Activated T-cell treated with anti-CD3 and anti-CD28 coated beads, Interleukin-2, amount 50 U/mL, for 1 hour (primary cell): Measurements from ENCODE around the gene GPD1L.
"Not testable (repeated sequence)": the region's sequence is repeated elsewhere in the genome, so short reads cannot be mapped to it uniquely, and the experiment has no call there.

ENCODE experiments used
- DNase-seq: peaks from one replicate; pipeline ENCODE4 v3.0.0-alpha.2; 2020

The GPD1L gene

GRCh38 chr3:32186097-32186496 lies 79.7 kb downstream of the GPD1L start:
- DNase-seq = no peak

- no peak for DNase-seq
These were observed 80.5 kb downstream of the GPD1L start for GRCh38 chr3:32186876-32187275.

GRCh38 chr3:32189693-32190092 lies 83.3 kb downstream of the GPD1L start:
- no peak for DNase-seq

DNA sequence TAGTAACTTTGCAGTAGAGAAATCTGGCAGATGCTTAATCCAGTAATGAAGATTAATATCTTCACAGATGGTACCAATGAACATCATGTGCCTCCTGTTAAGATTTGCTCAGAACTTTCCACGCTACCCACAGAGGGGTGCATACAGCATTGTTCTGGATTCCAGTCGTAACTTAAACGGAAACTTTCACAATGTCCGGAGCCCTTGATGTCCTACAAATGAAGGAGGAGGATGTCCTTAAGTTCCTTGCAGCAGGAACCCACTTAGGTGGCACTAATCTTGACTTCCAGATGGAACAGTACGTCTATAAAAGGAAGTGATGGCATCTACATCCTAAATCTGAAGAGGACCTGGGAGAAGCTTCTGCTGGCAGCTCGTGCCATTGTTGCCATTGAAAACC lies 84.1 kb downstream of the GPD1L start:
- DNase-seq = not testable (repeated sequence)

DNA sequence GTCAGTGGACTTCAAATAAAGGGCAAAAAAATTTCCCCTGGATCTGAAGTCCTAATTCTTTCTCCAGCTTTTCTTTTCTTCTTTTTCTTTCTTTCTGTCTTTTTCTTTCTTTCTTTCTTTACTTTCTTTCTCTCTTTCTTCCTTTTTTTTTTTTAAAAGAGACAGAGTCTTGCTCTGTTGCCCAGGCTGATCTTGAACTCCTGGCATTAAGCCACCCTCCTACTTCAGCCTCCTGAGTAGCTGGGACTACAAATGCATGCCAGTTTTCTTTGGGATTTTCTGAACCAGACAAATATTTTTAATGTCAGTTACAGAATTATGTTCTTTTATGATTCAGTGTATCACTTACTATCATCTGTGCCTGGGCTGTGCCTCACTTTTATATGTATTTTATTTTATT lies 86.7 kb downstream of the GPD1L start:
- no peak for DNase-seq

DNA sequence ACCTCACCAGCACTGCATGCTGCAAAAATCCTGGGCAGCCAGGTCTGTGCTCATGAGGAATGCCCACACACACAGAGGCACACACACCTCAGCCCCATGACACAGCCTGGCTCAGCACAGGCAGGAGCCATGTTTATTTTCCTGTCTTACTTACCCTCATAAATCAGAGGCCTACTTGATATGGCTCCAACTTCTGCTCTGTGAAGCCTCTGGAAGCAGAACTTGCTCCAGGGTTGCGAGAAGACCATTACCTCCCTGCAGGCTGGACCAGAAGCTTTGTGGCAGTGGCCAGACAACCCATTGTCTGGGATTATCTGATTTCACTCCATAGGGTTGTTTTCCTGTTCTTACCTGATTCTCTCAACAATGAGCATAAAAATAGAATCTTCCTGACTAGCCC lies 88.2 kb downstream of the GPD1L start:
- DNase-seq = no peak

DNA sequence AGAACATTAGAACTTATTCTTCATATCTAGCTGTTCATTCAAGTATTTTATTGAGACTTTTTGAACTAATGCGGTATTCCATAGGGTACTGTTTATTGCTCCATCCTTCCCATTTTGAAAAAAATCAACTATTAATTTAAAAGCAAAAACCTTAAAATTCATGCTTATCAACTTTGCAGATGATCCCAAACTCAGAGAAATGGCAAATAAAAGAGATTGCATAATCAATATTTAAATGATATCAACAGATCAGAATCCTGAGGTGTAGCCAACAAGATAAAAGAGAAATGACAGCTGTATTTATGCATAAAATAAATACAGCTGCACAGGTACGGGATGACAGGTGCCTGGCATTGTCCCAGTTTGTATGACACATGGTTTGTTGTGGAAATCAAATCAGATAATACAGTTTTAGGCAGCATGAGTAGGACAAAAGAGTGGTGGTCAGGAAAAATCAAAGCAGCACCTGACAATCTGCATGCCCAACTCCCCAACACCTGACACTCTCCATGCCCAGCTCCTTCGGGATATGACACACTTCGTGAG lies 89.6 kb downstream of the GPD1L start:
- DNase-seq = no peak

DNA sequence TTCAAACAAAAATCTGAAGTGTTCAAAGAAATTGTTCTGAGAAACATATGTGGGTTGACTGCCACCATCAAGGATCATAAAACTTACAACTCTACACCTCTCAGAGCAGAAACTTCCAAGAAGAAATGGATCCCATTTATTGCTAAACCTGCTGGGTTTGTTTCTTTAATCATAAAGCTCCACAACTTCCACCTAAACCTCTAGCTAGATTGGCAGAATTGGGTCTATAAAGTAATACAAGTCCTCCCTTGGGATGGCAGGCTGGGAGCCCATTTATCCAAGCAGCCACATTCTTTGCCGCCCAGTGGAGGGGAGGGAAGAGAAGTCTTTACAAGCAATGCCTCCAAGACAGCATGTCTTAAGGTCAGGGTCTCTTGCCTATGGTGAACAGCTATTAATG lies 91.6 kb downstream of the GPD1L start:
- no peak for DNase-seq

DNA sequence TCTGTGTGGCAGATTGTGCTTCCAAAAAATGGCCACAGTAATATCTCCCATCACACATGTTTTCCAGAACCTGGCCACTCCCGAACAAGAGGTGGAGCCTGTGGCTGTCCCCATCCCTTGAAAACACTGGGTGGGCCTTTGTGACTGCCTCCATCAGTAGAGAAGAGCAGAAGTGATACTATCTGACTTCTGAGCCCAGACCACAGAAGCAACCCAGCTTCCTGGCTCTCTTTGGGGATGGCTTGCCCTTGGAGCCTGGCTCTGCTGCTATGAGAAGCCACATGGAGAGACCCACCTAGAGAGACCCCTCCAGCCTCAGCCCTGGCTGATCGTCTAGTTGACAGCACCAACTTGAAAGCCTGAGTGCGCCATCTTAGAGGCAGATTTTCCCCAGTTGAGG lies 92.3 kb downstream of the GPD1L start:
- DNase-seq = no peak

- DNase-seq = no peak
These were observed 94.1 kb downstream of the GPD1L start for GRCh38 chr3:32200490-32200889.

DNA sequence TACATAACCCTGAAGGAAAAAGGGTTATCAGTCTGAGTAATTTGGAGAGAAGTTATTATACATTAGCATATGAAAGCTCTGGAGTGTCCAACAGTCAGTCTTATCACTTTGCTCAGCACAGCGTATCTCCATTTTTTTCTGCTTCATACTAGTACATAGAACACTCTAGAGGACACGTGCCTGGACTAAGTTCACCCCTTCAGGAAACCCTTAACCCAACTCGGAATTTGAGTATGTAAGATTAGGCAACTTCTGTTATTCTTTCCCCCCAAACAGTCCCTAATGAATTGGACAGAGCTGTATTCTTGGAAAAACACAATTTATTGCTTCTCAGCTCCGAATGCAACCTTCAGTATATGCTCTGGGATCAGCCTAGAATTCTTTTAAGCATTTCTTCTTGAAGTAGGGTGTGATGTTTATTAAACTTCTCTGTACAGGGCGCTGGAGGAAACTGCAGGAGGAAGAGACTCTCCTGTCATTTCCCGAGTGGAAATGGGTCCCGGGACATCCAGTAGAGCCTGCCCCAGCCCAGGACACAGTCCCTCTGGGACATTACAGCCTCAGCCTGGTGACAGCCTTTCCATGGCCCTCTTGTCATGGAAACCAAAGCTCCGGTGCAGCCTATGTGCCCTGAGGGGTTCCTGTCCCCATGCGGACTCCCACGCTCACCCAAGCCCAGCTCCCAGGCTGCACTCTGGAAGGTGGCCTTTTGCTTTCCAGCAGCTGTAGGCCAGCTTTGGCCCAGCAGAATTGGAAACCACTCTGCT lies 94.8 kb downstream of the GPD1L start:
- DNase-seq = no peak

- no peak for DNase-seq
These were observed 96.1 kb downstream of the GPD1L start for GRCh38 chr3:32202496-32202895.

DNA sequence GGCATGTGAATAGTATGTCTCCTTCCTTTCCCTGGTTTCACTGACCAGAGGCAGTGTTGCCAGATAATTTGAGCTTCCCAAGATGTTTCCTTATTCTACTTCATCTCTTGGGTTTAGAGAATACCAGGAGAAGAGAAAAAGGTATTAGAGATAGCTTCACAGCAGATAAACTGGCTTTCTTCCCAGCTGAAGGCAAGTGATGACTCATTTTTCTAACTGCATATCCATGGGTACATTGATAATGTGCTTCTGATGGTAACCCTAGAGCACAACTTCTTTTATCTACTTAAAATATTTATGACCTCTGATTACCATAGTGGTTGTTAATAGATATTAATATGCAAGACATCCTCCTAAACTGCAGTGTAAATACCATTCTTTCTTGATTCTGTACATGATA lies 97.4 kb downstream of the GPD1L start:
- no peak for DNase-seq

GRCh38 chr3:32208447-32208846 lies 102.0 kb downstream of the GPD1L start:
- DNase-seq = no peak

GRCh38 chr3:32215185-32215584 lies 108.8 kb downstream of the GPD1L start:
- no peak for DNase-seq

DNA sequence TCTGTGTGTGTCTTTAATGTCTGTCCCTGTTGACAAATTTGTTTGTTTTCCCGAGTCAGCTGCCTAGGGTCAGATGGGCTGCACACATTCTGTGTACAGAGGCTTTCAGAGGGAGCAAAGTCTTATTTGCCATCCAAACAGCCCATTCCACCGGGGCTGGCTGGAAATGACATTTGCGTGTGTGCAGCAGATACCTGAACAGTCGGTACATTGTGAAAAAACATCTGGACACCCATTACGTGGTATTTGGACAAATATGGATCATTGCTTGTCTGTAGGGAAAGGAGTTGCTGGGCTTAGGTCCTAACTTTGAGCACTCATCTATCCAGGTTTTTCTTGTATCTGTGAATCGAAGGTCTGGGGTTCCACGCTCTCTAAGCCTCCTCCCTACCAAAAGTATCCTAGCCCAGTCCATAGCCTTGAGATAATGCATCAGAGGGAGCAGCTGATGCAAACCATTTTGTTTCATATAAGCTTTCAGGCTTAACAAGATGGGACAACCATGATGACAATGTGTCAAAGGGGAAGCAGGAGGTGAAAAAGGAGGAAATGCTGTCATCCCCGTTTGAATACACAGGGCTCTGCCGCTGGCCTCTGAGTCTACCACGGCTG lies 109.9 kb downstream of the GPD1L start:
- no peak for DNase-seq

GRCh38 chr3:32217339-32217738 lies 110.9 kb downstream of the GPD1L start:
- no peak for DNase-seq
